GM19468 (cell line): ENCODE results near the gene LTBP2.
"Not testable (repeated sequence)": the region's sequence is repeated elsewhere in the genome, so short reads cannot be mapped to it uniquely, and the experiment has no call there.

ENCODE experiments used
- ATAC-seq: cut with Tn5 transposase; IDR thresholded peaks from one replicate; pipeline ENCODE4 v1.9.1; 2021; ENCODE audit warnings: mild to moderate bottlenecking, moderate library complexity, moderate number of reproducible peaks; ENCODE audit not compliant: unreplicated experiment; ENCODE audit errors: extremely low read depth

Gene LTBP2

DNA sequence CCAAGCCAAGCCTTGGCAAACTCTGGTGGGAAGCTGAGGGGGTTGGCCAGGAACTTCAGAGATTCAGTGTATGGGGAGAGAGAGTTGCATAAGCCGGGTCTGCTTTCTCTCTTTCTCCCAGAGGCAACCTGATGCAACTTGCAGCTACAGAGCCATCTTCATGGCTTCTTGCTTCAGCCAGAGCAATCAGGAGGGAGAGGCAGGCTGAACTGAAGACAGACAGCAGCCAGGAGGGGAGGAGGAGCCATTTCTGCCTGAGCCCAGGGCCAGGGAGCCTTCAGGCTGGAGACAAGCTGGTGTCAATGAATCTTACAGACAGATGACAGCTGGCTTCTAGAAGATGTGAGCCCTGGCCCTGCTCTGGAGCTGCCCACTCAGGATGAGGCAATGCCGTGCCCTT, 137.7 kb downstream of the LTBP2 start:
- ATAC-seq: no peak

DNA sequence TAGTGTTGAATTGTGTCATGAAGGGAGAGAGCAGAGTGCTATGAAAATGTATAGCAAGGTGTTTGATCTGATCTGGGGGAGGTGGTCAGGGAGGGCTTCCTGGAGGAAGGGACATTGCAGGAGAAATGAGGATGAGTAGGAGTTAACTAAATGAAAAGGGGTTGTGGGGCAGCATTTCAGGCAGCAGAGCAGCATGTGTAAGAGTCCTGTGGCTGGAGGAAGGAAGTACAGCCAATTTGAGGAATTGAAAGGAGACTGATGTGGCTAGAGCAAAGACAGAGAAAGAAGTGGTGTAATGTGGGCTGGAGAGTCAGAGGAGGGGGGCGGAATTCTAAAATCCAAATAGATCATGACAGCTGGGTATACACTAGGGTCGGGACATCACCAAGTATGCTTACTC, 139.4 kb downstream of the LTBP2 start:
- no peak for ATAC-seq

DNA sequence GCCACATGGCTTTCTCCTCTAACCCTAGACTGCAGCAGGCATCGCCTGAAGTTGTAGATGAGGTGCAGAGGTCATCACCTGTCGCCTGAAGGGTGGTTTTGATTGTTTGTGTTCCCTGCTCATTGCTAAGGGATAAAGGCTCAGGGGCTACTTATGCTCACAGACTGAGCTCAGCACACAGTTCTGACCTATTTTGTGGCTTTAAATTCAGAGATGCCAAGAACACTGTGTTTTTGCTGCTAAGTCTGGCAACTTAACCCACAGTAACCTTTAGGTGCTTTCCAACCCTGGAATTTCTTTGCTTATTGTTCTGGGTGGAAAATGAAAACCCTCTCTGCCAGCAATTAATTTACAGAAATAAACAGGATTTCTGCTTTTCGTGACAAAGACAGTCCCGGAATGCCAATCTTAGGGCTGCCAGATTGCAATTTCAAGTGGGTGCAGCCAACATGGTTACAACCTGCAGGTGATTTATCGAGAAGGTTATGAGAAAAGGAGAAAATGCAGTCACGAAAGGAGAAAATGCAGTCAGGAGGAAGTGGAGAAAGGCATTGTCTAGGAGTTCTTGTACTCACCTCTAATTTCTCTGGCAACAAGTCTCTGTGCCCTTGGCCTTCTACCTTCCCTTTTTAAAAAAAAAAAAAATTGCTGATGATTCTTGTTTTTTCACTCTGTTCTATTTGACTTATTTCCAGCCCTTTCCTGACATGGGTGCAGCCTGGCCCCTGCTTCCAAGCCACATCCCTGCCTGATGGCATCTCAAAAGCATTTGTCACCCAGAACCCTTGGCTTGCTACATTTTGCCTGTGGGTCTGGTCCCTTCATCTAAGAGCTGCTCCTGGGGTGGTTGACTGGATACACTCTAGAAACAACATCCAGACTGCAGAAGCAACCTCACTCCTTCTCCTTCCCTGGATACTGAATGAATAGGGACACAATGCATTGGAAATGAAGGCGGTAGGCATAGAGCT, 142.2 kb downstream of the LTBP2 start:
- ATAC-seq: no peak

DNA sequence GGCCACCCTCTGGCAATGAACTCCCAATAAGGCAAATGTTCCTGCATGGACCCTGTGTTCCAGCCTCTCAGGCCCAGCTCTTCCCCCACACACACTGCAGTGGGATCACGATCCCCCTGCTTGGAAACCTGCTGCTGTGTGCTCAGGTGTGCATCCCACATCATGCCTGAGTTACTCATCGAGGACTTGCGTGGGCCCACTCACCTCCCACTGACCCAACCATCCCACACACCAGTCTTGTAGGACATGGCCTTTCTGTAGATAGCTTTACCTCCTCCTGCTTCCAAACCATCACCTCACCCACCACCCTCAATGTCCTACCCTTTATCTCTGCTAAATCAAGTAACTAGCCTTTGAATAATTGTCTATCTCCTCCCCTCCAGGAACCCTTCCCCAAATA, 143.5 kb downstream of the LTBP2 start:
- no peak for ATAC-seq

DNA sequence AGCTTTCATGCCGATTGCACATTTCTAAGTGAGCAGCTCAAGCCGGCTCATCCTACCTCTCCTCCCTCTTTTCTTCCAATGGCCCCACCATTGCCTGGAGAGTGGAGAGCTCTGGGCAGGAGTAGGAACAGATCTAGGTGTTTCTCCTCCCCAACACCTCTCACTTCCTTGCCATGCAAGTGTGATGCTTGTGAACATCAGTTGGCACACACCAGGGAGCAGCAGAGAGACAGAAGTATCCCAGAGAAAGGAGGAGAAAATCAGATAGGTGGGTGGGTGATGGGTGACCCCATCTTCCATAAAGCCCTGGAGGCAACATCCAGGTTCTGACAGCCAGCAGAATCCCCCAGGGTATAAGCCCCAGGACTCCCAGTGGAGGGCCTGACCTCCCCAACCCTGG, 146.7 kb downstream of the LTBP2 start:
- no peak for ATAC-seq

DNA sequence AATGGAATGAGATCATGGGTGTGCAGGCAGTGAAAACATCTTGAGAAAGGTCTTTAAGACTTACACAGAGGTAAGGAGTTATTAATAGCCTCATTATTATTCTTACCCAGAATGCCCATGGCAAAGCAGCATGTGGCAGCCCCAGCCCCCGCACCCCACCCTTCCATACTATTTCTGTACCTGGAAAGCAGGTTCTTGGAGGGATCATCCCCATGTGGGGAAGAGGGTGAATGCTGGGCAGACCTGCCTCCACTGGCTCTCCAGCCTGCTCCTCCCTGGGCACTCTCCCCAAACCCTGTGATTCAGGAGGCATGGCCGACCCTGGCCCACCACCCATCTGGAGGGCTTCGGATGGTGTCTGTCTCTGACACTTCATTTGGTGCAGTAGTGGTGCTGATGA, 147.3 kb downstream of the LTBP2 start:
- no peak for ATAC-seq

DNA sequence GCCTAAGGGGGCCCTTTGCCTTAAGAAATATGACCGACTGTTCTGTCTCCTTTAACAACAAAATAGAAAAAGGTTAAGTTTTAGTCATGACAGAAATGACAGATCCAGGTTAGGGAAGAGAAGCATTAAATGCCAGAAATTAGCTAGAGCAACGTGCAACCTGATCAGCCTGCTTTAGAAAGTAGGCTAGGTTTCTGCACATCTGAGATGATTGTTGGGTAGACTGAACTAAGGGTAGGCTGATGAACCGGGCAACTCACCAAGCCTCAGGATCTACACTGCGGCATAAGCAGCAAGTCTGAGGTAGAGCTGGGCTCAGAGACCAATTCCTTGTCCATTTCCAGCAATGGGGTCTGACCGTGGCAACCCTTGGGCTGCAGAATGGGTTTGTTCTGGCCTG, 148.3 kb downstream of the LTBP2 start:
- ATAC-seq: no peak

DNA sequence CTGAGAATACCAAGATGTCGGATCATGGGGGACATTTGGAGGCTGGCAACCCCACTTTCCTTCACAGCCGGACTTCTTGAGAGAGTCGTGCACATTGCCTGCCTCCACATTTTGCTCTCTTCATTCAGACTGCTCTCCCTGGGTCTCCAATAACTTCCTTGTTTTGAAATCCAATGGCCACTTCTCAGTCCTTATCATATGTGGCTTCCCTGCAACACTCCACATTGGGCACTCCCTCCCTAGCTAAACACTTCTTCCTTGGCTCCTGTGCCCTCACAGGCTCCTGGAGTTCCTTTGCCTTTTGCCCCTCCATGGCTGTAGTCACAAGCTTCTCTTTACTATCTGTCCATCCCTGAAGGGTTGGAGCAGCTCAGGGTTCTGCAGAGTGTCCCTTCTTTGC, 149.0 kb downstream of the LTBP2 start:
- no peak for ATAC-seq

DNA sequence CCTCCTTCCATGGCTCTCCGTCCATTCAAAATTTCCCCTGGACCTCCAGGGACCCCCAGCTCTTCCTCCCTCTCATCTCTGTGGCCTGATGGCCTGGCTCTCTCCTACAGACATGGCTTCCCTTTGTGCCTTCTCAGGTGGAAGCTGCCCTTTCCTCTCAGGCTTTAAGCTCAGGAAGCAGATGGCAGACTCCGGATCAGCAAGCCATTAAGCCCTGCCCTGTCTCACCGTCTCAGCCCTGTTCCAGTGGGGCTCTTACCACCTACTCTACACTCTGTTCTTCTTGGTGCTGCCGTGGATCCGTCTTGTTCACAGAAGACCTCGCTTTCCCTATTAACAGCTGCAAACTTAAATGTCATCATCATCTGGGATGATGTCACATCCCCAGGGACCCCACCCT, 152.1 kb downstream of the LTBP2 start:
- ATAC-seq: no peak

DNA sequence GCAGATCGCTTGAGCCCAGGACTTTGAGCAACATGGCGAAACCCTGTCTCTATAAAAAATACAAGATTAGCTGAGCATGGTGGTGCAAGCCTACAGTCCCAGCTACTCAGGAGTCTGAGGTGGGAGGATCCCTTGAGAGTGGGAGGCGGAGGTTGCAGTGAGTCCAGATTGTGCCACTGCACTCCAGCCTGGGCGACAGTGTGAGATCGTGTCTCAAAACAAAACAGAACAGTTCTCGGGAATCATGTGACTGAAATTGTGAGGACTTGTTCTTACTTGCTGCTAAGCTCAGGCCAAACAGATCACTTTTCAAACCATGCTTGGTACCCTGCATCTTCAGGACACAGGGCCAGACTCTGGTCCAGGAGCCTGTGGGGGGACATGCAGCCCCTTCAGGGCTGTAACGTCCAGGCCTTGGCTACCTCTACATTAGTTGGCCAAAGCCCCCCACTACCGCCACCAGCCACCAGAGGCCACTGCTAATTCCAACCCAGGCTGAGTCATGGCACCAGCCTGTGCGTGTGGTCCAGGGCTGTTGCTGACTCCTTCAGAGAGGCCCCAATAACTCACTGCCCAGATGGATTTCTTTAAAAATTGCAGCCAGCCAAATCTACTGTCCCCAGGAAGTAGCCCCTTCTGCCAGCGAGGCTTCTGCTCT, 152.6 kb downstream of the LTBP2 start:
- no peak for ATAC-seq

DNA sequence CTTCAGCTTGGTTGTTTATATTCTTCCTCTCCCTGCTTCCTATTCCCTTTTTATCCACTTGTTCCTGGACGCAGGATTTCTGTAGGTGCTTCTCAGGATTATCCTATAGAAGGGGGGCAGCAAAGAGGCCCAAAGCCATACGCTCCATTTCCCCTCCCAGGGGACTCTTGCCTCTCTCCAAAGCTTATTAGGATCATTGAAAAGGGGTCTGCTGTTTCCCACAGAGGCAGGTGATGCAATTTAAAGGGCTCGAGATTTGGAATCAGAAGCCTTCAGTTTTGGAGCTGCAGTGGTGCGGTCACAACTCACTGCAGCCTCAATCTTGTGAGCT, 154.5 kb downstream of the LTBP2 start:
- ATAC-seq: no peak

DNA sequence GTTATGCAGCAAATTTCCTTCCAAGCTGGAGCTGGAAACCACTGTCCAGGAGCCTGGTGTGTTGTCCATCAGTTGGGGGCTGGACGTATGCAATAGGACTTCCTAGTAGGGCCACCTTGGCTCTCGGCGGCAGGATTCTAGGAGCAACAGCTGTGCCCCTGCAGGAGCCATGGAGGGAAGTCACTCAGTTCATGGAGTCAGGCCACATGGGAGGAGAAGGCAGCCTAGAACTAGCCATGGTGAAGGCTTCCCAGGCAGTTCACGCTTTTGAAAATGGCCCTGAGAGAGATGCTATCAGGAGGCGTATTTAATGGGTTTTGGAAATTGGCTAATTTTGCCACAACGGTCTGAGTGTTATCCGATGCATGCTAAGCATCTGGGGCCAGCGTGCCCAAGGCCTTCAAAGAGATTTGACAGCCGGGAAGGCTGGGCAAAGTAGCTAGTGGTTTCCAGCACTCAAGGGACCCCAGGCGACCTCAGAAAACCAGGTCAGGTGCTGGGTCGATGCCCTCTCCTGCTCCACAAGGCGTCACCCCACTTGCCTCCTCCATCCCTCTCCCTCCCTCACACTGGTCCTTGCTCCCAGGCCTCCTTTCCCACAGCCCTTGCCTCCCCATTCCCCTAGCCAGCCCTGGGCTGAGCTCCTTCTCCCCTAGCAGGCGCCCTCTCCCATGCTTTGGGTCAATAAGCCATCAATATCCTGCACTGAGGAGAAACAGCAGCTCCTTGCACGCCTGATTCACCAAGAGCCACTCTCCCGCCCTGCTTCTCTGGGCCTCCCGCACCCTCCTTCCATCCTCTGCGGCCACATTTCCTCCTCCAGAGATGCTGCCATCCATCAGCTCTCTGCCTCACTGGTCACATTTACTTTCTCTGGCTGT, 155.1 kb downstream of the LTBP2 start:
- no peak for ATAC-seq

DNA sequence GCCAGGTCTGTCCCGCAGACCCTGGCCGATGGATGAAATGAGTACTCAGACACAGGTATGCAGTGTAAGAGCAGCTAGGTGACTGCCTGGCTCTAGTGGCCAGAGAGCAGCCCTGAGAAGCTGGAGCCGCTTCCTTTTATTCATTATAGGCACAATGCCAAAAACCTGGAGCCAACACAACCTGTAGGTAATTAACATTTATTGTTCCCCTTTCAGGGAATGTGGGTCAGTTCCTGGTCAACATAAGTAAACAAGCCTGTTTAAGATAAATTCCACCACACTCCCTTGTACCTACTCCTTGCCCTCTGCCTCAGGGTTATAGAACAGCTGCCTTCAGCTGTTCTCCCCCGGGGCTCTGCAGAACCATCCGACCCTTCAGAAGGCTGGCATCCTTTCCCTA, 157.6 kb downstream of the LTBP2 start:
- not testable (repeated sequence) for ATAC-seq
